Neutrophil (primary cell): ENCODE measurements around the gene TUBB4B.

Experiments
- H3K27ac ChIP-seq: fragments of 200-600 bp; sonication (generic); 2 replicates; pipeline ENCODE4 v1.5.1; 2016; ENCODE audit warnings: mild to moderate bottlenecking, moderate library complexity
- H3K27me3 ChIP-seq: fragments of 200-600 bp; sonication (generic); 2 replicates; pipeline ENCODE4 v1.6.0; 2016; ENCODE audit warnings: mild to moderate bottlenecking
- H3K36me3 ChIP-seq: fragments of 200-600 bp; sonication (generic); 2 replicates; pipeline ENCODE4 v1.5.1; 2017
- H3K4me1 ChIP-seq, 2 experiments: fragments of 200-600 bp in 1 of 2; sonication (generic) in 1 of 2; 1 replicate in 1 of 2; 2 replicates in 1 of 2; pipeline versions ENCODE4 v1.5.1 to v1.6.1; 2013 to 2016; ENCODE audit warnings: low read depth in 1 of 2, low read length in 1 of 2, mild to moderate bottlenecking in 1 of 2, moderate library complexity in 1 of 2; ENCODE audit not compliant: control insufficient read depth in 1 of 2, insufficient read depth in 1 of 2
- H3K4me3 ChIP-seq, 2 experiments: fragments of 200-600 bp in 1 of 2; sonication (generic) in 1 of 2; 1 replicate in 1 of 2; 2 replicates in 1 of 2; pipeline ENCODE4 v1.5.1; 2013 to 2016; ENCODE audit warnings: low read depth in 1 of 2, low read length in 1 of 2, mild to moderate bottlenecking in 1 of 2, moderate library complexity in 1 of 2
- H3K9me3 ChIP-seq: fragments of 200-600 bp; sonication (generic); 2 replicates; pipeline ENCODE4 v1.5.1; 2016
- TF ChIP-seq, protein P1 (sequence below): fragments of 200-600 bp; sonication (generic); IDR thresholded peaks from 2 replicates; pipeline ENCODE4 v1.5.1; 2016; ENCODE audit warnings: antibody characterized with exemption

TUBB4B gene

GRCh38 chr9:137205126-137206069 is 35.7 kb upstream of the TUBB4B start, which contains the start of the genes NDOR1 and TMEM203:
NDOR1 (plus strand) TSS chr9:137205700; CDS start chr9:137205778, 78 bp downstream.
TMEM203 (minus strand) TSS chr9:137205648; CDS start chr9:137205414, 234 bp downstream.
- peak within 1 kb of the TSS; percentile 94 to 99 for H3K4me3 ChIP-seq
- peak within 1 kb of the TSS; percentile 88 for H3K27ac ChIP-seq
- H3K36me3 ChIP-seq: no peaks in the 10 kb centered on the region
- H3K9me3 ChIP-seq: no peaks in the 10 kb centered on the region
- no peaks in the 10 kb centered on the region for H3K27me3 ChIP-seq
- TF ChIP-seq, protein P1, sequence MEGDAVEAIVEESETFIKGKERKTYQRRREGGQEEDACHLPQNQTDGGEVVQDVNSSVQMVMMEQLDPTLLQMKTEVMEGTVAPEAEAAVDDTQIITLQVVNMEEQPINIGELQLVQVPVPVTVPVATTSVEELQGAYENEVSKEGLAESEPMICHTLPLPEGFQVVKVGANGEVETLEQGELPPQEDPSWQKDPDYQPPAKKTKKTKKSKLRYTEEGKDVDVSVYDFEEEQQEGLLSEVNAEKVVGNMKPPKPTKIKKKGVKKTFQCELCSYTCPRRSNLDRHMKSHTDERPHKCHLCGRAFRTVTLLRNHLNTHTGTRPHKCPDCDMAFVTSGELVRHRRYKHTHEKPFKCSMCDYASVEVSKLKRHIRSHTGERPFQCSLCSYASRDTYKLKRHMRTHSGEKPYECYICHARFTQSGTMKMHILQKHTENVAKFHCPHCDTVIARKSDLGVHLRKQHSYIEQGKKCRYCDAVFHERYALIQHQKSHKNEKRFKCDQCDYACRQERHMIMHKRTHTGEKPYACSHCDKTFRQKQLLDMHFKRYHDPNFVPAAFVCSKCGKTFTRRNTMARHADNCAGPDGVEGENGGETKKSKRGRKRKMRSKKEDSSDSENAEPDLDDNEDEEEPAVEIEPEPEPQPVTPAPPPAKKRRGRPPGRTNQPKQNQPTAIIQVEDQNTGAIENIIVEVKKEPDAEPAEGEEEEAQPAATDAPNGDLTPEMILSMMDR: no peak
- H3K4me1 ChIP-seq: peaks cover 41 to 45% of the 10 kb centered on the region in 2 experiments

- H3K4me3 ChIP-seq: peak overlapping the region; percentile 94 to 99
- peaks cover 35 to 38% of the 10 kb centered on the region in 2 experiments for H3K4me1 ChIP-seq
- peak overlapping the region; percentile 4 for H3K27ac ChIP-seq
These were observed 34.5 kb upstream of the TUBB4B start for GRCh38 chr9:137206602-137207001.

GRCh38 chr9:137211532-137211931 is 29.6 kb upstream of the TUBB4B start:
- Histone ChIP-seq H3K4me3 (no peak overlapping the region), H3K27me3 (no peaks in the 10 kb centered on the region), H3K4me1 (peaks cover 13% of the 10 kb centered on the region in 2 experiments), H3K36me3 (peaks cover 44% of the 10 kb centered on the region), H3K27ac (no peak overlapping the region), H3K9me3 (no peaks in the 10 kb centered on the region)
- TF ChIP-seq, protein P1: no peak

More at GRCh38 chr9:137206602-137207001, 34.5 kb upstream of the TUBB4B start:
- Histone ChIP-seq H3K9me3 (no peaks in the 10 kb centered on the region), H3K27me3 (no peaks in the 10 kb centered on the region), H3K36me3 (no peaks in the 10 kb centered on the region)
- TF ChIP-seq, protein P1: no peak

DNA sequence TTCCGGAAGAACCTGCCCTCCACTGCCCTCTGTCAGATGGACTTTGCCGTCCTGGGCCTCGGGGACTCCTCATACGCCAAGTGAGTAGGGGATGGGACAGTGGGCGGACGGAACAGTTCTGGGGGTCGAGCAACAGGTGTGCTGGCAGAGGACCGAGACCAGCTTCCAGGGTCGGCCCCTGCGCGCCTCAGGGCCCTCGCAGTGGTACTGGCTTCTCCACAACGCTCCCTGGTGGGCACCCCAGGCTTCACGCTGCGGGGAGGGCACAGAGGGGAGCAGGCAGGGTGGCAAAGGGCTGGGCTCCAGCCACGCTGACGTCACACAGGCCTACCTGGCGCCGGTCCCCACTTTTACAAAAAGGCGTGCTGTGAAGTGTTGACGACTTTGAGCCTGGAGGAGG is 28.6 kb upstream of the TUBB4B start:
- Histone ChIP-seq H3K36me3 (peaks cover 54% of the 10 kb centered on the region), H3K4me1 (peaks cover 3% of the 10 kb centered on the region in 2 experiments), H3K9me3 (no peaks in the 10 kb centered on the region), H3K27ac (no peak overlapping the region), H3K4me3 (no peak overlapping the region), H3K27me3 (no peaks in the 10 kb centered on the region)
- TF ChIP-seq, protein P1: no peak

GRCh38 chr9:137213160-137214060 is 27.7 kb upstream of the TUBB4B start:
- peaks cover 63% of the 10 kb centered on the region for H3K36me3 ChIP-seq
- no peaks in the 10 kb centered on the region for H3K9me3 ChIP-seq
- H3K27me3 ChIP-seq: no peaks in the 10 kb centered on the region
- TF ChIP-seq, protein P1: no peak
- H3K4me3 ChIP-seq: no peak overlapping the region
- no peak overlapping the region for H3K27ac ChIP-seq
- H3K4me1 ChIP-seq: no peaks in the 10 kb centered on the region
